HG03378 (cell line): ENCODE data around the gene NT5DC2.

Experiments
- ATAC-seq: cut with Tn5 transposase; IDR thresholded peaks from one replicate; pipeline ENCODE4 v1.9.1; 2021; ENCODE audit warnings: mild to moderate bottlenecking, moderate library complexity; ENCODE audit not compliant: unreplicated experiment

The NT5DC2 gene

GRCh38 chr3:52512727-52513126, 20.9 kb downstream of the NT5DC2 start:
- no peak for ATAC-seq

GRCh38 chr3:52512105-52512504, 21.6 kb downstream of the NT5DC2 start:
- ATAC-seq = no peak

- ATAC-seq = no peak
Observed at GRCh38 chr3:52511509-52511908, 22.1 kb downstream of the NT5DC2 start.

GRCh38 chr3:52509753-52510328, 23.8 kb downstream of the NT5DC2 start:
- no peak for ATAC-seq

- no peak for ATAC-seq
Observed at GRCh38 chr3:52507359-52507758, 26.3 kb downstream of the NT5DC2 start.

GRCh38 chr3:52506266-52506966, 27.2 kb downstream of the NT5DC2 start:
- no peak for ATAC-seq

DNA sequence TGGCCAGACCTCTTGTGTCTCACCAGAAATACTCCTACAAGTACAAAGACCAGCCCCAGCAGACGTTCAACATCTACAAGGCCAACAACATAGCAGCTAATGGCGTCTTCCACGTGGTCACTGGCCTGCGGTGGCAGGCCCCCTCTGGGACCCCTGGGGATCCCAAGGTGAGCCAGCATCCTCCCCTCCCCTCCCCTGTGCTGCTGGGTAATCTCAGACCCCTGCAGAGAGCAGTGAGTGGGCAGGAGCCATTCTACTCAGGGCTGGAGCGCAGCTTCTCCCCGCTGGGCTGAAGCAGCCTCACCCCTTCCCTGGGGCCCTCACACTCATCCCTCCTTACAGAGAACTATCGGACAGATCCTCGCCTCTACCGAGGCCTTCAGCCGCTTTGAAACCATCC, 28.7 kb downstream of the NT5DC2 start:
- no peak for ATAC-seq

GRCh38 chr3:52503788-52504424, 29.8 kb downstream of the NT5DC2 start:
- no peak for ATAC-seq

GRCh38 chr3:52502808-52503350, 30.8 kb downstream of the NT5DC2 start:
- ATAC-seq = no peak

- ATAC-seq = no peak
Observed at GRCh38 chr3:52502001-52502400, 31.7 kb downstream of the NT5DC2 start.

DNA sequence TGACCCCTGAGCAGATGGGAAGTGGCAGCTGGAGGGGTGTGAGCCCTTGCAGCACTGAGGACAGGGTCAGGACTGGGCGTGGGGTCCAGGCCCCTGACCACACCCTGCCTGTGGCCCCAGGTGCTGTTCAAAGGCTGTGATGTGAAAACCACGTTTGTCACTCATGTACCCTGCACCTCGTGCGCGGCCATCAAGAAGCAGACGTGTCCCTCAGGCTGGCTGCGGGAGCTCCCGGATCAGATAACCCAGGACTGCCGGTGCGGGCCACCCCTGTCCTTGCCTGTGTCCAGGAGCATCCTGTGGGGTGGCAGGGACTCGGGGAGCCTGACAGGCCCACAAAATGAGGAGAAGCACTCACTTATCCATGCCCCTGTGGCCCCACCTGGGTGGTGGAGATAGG, 32.6 kb downstream of the NT5DC2 start:
- no peak for ATAC-seq

DNA sequence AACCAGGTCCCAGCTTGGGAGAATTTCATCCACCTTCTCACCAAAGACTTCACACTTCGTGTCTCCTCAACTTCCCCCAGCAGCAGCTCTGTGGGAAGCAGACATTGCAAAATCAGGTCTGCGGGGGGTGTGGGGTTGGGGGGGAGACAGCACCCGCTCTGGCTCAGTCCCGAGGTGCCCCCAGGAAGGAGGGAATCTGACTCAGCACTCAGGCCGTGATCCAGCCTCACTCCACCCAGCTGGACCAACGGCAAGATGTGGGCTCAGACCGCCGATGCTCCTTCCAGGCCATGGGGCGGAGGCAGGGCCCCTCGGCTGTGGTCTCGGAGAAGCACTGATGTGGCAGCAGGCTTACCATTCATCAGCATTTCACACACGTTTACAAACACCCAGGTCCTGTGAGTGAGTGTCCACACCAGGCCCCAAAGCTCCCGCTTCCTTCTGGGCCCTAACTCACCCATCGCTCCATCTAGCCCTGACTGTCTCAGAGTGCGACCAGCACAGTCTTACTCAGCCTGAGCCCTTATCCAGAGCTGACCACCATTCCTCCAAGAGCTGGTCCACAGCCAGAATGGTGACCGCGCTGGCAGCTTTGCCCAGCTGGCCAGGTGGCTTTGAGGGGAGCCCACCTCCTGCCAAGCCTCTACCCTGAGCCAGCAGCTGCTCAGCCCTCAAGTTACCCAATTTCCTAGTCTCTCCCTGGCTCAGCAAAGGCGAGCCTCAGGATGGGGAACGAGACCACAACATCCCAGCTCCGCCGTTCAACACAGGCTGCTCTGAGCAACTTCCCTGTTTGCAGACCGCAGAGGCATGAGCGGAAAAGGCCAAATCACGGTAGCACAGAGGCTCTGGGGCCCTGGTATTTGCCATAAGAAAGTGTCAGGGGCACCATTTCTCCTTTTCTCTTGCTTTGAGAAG, 35.3 kb downstream of the NT5DC2 start:
- no peak for ATAC-seq

- ATAC-seq = no peak
Observed at GRCh38 chr3:52495777-52496602, 37.7 kb downstream of the NT5DC2 start.

GRCh38 chr3:52494886-52495495, 38.7 kb downstream of the NT5DC2 start, which contains the start of gene STAB1:
Gene STAB1 (plus strand): TSS chr3:52495338. CDS start chr3:52495414, 76 bp downstream.
- ATAC-seq = no peak

DNA sequence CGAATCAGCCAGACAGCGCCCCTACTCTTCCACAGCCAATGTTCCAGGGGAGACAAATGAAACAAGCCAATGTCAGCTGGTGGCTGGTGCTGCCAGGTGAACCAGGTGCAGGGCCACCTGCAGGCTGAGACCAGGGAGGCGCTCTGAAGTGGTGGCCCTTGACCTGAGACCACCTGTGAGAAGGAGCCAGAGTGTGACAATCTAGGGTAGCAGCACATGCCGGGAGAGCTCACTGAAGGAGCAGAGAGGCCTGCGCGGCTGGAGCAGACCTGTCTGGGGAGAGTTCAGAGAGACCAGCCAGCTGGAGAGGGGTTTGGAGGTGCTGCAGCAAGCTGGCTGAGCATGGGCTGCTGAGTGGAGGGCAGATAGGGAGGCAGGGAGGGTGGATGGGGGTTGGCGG, 39.2 kb downstream of the NT5DC2 start:
- no peak for ATAC-seq

- ATAC-seq = no peak
Observed at GRCh38 chr3:52493232-52494017, 40.2 kb downstream of the NT5DC2 start.

GRCh38 chr3:52492059-52492458, 41.6 kb downstream of the NT5DC2 start:
- ATAC-seq = no peak

DNA sequence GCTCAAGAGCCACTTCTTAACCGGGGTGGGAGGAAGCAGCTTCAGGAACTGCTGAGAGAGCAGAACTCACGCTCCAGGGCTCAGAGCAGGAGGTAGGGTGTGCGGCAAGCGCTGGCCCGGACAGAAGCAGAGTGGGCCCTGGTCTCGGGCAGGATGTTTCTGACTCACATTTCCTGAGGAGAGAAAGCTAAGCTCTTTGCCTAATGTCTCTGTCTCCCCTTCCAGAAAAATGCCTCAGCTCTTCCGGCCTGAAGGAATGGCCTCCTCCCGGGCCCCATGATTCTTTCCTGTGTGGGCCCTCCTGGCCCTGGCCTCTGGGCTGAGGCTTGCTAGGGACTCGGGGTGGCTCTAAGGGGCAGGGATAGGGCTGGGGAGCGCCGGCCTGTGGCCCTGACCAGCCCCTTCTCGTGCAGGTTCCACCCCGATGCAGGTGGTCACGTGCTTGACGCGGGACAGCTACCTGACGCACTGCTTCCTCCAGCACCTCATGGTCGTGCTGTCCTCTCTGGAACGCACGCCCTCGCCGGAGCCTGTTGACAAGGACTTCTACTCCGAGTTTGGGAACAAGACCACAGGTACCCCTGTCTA, 42.6 kb downstream of the NT5DC2 start:
- no peak for ATAC-seq
